Mucosa of rectum (tissue), 2 donors: ENCODE results near the gene COL2A1.

ENCODE experiments used
- H3K27ac ChIP-seq, 2 donors: one replicate each; pipeline ENCODE4 v1.7.0; 2013; ENCODE audit warnings: inconsistent platforms in 2 of 2, low read depth in 2 of 2, low read length in 2 of 2
- H3K27me3 ChIP-seq, 2 donors: one replicate each; pipeline ENCODE4 v1.7.0; 2013; ENCODE audit warnings: low read length in 2 of 2; ENCODE audit not compliant: control insufficient read depth in 2 of 2, insufficient read depth in 2 of 2
- H3K36me3 ChIP-seq, 2 donors: one replicate each; pipeline ENCODE4 v1.7.0; 2013; ENCODE audit warnings: low read length in 2 of 2; ENCODE audit not compliant: control insufficient read depth in 2 of 2, insufficient read depth in 2 of 2
- H3K4me1 ChIP-seq, 2 donors: one replicate each; pipeline ENCODE4 v1.7.0; 2013; ENCODE audit warnings: low read length in 2 of 2, mild to moderate bottlenecking in 1 of 2; ENCODE audit not compliant: control insufficient read depth in 2 of 2, insufficient read depth in 2 of 2
- H3K4me3 ChIP-seq, 2 donors: one replicate each; pipeline ENCODE4 v1.7.0; 2013; ENCODE audit warnings: low read length in 2 of 2
- H3K9ac ChIP-seq, 2 donors: one replicate each; pipeline ENCODE4 v1.7.0; 2013; ENCODE audit warnings: low read length in 2 of 2, low read depth in 1 of 2, mild to moderate bottlenecking in 1 of 2
- H3K9me3 ChIP-seq, 2 donors: one replicate each; pipeline ENCODE4 v1.7.0; 2013; ENCODE audit warnings: low read length in 2 of 2; ENCODE audit not compliant: control insufficient read depth in 2 of 2
- donor health status: healthy.
- donor health status: Normal muscosa, but diverticular disease.

The COL2A1 gene

DNA sequence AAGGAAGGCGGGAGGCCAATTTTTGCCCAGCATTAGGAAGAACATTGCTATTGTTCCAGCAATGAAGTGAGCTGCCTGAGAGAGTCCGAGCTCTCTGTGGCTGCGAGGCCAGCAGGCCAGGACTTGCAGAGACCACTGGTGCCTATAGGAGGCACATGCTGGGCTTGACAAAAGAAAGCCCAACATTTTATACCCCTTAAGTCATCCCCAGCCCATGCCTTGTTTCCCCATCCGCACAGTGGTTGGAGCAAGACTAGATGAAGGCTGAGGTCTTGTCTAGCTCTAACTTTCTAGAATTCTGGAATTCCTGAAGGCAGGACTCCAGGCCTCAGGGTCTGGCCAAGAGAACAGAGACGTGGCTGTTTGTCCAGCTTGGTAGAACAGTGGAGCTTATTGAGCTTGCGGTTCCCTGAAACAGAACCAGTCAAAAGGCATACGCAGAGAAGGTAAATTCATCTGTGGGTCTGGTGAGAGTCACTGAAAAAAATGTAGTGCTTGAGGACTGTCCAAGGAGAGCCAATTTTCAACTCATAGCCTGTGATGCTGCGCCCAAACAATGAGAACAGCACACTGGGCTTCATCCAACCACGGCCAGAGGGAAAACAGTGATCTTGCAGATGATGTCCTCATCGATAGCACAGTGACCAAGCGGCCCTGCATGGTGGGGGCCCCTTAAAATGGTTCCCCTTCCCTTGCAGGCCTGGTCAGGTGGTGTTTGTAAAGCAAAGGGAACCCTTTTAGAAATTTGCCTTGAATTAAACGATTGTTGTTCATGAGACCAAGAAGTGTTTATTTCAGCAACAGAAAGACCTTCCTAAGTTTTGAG is 27.1 kb upstream of the COL2A1 start:
- Histone ChIP-seq H3K27ac (no peak overlapping the region), H3K4me1 (peaks cover 0 to 16% of the 10 kb centered on the region in 2 donors), H3K9ac (no peak overlapping the region), H3K9me3 (no peaks in the 10 kb centered on the region), H3K36me3 (no peaks in the 10 kb centered on the region), H3K4me3 (no peak overlapping the region), H3K27me3 (peaks cover 0 to 2% of the 10 kb centered on the region in 2 donors)

DNA sequence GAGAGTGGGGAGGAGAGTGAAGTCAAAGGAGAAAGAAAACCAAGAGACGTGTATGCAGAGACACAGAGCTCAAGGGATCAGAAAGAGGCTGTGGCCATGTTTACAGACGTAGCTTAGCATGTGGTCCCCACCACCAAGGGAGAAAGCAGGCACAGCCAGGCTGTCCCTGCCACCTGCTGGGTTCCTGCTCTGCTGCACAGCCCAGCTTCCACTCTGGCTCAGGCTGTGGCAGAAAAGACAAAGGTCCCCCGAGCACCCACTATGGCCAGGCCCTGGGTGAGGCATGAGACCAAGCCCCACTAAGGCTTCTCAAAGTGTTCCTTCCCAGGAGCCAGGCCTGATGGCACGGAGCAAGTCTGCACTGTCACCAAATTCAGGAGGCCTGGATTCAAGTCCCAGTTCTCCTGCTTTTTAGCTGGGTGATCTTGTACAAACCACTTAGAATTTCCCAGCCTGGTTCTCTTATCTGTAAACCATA is 25.9 kb upstream of the COL2A1 start:
- H3K4me3 ChIP-seq = no peak overlapping the region
- peaks cover 0 to 16% of the 10 kb centered on the region in 2 donors for H3K4me1 ChIP-seq
- no peak overlapping the region for H3K9ac ChIP-seq
- peaks cover 0 to 2% of the 10 kb centered on the region in 2 donors for H3K27me3 ChIP-seq
- no peaks in the 10 kb centered on the region for H3K36me3 ChIP-seq
- no peaks in the 10 kb centered on the region for H3K9me3 ChIP-seq
- H3K27ac ChIP-seq = no peak overlapping the region

DNA sequence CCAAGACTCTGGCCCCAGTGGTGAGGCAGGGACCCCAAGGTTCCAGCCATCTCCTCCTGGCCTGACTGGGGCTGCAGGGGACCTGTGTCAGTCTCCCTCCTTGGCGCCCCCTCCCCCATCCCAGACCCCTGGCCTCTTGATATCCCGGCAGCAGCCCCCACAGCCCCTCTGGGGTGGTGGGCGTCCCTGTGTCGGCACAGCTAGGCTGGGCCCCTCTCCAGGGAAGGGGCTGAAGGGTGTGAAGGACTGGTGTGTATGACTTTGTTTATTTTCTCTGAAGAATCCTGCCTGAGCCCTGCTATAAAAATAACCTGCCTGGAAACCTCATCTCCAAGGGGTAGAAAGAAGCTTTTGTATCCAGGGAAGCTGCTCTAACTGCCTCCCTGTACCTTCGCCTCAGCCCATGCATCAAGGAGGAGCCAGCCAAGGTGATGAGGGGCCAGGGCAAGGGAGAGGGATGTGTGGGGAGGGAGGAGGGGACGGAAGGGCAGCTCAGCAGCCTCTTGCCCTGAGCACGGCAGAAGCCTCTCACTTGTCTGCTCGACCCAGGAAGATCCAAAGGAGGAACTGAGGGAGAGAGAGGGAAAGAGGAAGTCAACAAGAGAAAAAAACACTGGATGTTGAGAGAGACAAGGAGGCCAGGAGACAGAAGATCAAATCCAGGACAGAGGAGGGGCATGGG is 25.4 kb upstream of the COL2A1 start:
- H3K4me3 ChIP-seq = no peak overlapping the region
- peaks cover 0 to 16% of the 10 kb centered on the region in 2 donors for H3K4me1 ChIP-seq
- no peaks in the 10 kb centered on the region for H3K36me3 ChIP-seq
- peaks cover 0 to 2% of the 10 kb centered on the region in 2 donors for H3K27me3 ChIP-seq
- no peak overlapping the region for H3K9ac ChIP-seq
- H3K9me3 ChIP-seq = no peaks in the 10 kb centered on the region
- no peak overlapping the region for H3K27ac ChIP-seq

DNA sequence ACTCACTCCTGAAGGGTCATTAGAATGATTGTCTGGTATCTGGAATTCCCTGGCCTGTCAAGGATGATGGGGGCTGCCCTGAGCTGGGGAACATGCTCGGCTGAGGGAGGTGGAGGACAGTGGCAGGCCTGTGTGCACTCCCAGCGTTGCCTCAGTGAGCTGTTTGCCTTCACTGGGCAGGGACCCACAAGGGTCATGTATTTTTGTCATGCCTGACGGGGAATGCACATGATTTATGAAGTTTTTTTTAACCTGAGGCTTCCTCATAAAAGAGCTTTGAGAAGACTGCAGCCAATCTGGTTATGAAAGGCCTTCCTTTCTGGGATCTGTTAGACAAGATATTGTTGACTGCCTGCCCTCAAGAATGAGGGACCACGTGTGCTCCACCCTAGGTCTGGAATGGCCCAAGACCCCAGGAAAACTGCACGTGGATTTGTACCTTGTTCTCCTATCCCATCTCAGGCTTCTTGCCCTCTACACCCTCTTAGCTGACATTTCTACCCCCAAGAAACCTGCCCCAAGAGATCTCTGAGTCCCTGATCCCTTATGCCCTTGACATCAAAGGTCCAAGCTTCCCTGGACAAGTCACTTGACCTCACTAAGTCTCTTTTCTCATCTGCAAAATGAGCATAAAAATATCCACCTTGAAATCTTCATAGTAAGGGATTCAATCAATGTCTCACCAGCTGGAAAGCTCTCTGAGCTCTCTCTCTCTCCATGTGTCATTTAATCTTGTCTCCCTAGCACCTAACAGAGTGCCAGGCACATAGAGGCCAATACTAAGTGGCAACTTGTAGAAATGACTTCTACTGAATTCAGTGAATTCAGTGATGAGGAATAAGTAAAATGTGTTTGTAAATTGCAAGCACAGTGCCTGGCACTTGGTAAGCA is 24.5 kb upstream of the COL2A1 start:
- Histone ChIP-seq H3K27me3 (peaks cover 0 to 2% of the 10 kb centered on the region in 2 donors), H3K36me3 (no peaks in the 10 kb centered on the region), H3K27ac (no peak overlapping the region), H3K4me1 (peaks cover 0 to 17% of the 10 kb centered on the region in 2 donors), H3K9me3 (no peaks in the 10 kb centered on the region), H3K4me3 (no peak overlapping the region), H3K9ac (no peak overlapping the region)

DNA sequence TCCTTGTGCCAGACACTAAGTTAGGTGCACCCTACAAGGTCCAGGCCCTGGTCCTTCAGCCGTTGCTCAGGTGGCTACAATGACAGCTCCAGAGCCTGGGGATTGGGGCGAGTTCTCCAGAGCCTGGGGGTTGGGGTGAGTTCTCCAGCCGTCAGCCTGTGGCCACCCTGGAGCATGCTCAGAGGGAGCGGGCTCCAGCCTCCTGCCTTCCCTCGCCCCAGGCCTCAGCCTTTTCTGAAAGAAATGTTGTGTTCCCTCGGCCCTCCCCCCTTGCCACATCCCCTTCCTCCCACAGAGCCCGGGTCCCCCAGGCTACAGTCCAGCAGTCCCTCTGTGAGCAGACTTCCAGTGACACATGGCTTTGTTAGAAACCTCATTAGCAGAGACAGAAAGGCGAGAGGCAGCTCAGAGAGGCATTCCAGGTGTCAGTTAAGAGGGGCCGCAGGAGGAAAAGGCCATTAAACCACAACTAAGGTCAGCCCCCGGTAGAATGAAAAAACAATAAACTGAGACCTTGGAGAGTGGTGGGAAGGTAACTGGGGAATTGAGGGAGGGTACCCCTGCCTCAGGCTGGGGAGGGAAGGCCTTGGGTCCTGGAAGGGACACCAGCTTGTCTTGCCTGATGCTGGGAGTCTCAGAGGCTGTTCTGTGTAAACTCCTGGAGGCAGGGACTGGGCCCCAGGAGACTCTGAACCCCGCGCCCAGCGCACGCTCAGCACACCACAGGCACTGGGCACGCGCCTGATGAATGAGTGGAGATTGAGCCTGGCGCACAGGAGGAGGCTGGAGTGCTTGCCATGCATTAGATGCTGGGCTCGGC is 23.1 kb upstream of the COL2A1 start:
- Histone ChIP-seq H3K4me1 (peaks cover 4 to 27% of the 10 kb centered on the region in 2 donors), H3K9ac (no peak overlapping the region), H3K27me3 (peaks cover 0 to 2% of the 10 kb centered on the region in 2 donors), H3K27ac (no peak overlapping the region), H3K4me3 (no peak overlapping the region), H3K36me3 (no peaks in the 10 kb centered on the region), H3K9me3 (no peaks in the 10 kb centered on the region)

DNA sequence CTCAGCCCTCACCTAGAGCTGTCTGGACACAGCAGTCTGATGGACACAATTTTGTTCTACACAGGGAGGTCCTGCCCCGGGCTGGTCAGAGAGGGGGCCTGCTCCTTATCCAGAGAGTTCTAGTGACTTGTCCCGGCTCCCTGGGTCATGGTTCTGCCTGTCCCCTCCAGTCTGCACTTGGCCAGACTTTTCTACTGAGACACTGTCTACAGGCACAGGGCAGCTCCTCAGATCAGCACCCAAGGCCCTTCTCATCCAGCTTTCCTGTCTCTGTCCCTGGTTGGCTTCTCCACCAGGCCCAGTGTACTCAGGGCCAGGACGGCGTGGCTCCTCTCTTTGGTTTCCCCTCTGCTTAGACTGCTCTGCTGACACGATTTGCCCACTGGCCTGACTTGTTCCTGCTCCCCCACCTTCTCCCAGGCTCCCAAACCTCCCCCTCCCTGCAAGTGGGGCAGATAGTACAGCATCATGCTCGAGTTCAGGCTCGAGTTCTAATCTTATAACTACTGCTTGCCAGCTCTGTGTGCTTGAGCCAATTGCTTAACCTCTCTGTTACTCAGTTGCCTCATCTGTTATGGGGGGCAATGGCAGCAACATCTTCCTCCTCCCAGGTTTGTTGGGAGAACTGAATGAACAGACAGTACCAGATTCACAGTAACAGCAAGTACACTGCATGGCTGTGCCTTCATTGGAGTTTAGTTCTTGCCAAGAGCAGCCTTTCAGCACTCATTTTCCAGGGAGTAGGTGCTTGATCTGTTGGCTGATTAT is 22.0 kb upstream of the COL2A1 start:
- H3K36me3 ChIP-seq = no peaks in the 10 kb centered on the region
- H3K27ac ChIP-seq = no peak overlapping the region
- peaks cover 0 to 2% of the 10 kb centered on the region in 2 donors for H3K27me3 ChIP-seq
- H3K9me3 ChIP-seq = no peaks in the 10 kb centered on the region
- H3K4me3 ChIP-seq = no peak overlapping the region
- H3K9ac ChIP-seq = no peak overlapping the region
- H3K4me1 ChIP-seq = peaks cover 11 to 28% of the 10 kb centered on the region in 2 donors

DNA sequence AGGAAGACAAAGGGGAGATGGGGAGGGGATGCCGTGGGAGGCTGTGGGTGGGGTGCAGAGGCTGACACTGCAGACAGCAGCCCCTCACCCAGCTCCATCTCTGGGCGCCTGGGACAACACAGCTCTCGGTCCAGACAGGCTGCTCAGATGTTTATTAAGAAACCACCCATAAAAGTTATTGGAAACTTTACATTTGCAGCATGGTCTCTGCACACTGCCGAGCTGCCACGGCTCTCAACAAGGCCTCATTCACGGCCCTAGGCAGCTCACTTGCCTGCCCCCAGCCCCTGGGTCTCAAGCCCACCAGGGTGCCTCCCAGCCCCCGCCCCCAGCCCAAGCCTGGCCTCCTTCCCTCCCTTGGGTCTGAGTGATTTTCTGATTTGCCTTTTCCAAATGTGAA is 21.0 kb upstream of the COL2A1 start:
- Histone ChIP-seq H3K9me3 (no peaks in the 10 kb centered on the region), H3K27ac (no peak overlapping the region), H3K4me3 (no peak overlapping the region), H3K9ac (no peak overlapping the region), H3K36me3 (no peaks in the 10 kb centered on the region), H3K27me3 (peaks cover 0 to 2% of the 10 kb centered on the region in 2 donors), H3K4me1 (peaks cover 11 to 29% of the 10 kb centered on the region in 2 donors)

DNA sequence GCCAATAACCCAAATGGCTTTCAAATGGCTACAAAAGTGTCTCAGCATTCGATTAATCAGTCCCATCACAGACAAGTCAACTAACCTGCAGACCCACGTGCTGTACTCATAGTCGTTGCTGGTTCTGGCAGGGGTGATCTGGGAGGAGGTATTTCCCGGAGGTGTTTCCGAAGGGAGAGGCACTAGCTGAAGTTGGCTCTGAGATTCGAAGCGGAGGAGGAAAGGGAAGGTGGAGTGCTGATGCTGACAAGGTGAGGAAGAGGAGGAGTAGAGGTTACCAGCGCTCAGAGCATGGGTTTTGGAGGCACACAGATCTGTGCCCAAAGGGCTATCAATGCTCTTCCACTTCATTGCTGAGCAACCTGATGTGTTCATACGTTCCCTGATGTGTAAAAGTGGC is 20.5 kb upstream of the COL2A1 start:
- H3K9ac ChIP-seq = no peak overlapping the region
- no peaks in the 10 kb centered on the region for H3K9me3 ChIP-seq
- no peak overlapping the region for H3K27ac ChIP-seq
- no peak overlapping the region for H3K4me3 ChIP-seq
- peaks cover 11 to 23% of the 10 kb centered on the region in 2 donors for H3K4me1 ChIP-seq
- peaks cover 0 to 2% of the 10 kb centered on the region in 2 donors for H3K27me3 ChIP-seq
- no peaks in the 10 kb centered on the region for H3K36me3 ChIP-seq

DNA sequence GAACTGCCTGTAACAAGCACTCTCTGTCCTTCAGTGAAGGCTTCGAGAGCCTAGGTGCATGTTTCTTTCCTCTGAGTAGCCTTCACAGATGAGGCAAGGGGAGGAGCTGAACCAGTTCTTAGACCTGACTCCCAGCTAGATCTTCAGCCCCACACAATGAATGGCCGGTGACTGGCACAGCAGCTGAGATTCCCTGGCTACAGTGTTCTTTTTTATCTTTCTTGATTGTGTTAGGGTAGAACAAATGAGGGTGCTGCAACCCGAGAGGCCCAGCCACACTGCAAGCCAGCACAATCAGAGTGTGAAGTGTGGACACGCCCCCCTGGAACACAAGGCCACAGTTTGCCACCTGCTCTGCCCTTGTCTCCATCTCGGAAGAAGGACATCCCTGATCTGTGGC is 19.1 kb upstream of the COL2A1 start:
- Histone ChIP-seq H3K4me1 (peaks cover 11 to 20% of the 10 kb centered on the region in 2 donors), H3K27me3 (peaks cover 0 to 2% of the 10 kb centered on the region in 2 donors), H3K9ac (no peak overlapping the region), H3K4me3 (no peak overlapping the region), H3K9me3 (no peaks in the 10 kb centered on the region), H3K27ac (no peak overlapping the region), H3K36me3 (no peaks in the 10 kb centered on the region)
